MM.1S (cell line): ENCODE data around the gene MRPS26.

ENCODE experiments used
- DNase-seq: peaks from one replicate; pipeline ENCODE4 v3.0.0-alpha.2; 2015
- H2AFZ ChIP-seq: fragments of 300-600 bp; sonication (generic); 2 replicates; pipeline ENCODE4 v1.6.0; 2016; ENCODE audit warnings: antibody characterized with exemption, low read length
- H3F3A ChIP-seq: fragments of 300-600 bp; sonication (generic); 2 replicates; pipeline ENCODE4 v1.6.1; 2016; ENCODE audit warnings: mild to moderate bottlenecking, antibody characterized with exemption, low read length, moderate library complexity, mixed read lengths; ENCODE audit not compliant: insufficient read depth
- H3K27ac ChIP-seq: fragments of 300-600 bp; sonication (generic); 2 replicates; pipeline ENCODE4 v1.5.1; 2016; ENCODE audit warnings: mild to moderate bottlenecking, low read length
- H3K27me3 ChIP-seq: fragments of 300-600 bp; sonication (generic); replicated peaks from 2 replicates; pipeline ENCODE4 v1.6.0; 2016; ENCODE audit warnings: low read length; ENCODE audit not compliant: insufficient read depth
- H3K36me3 ChIP-seq: fragments of 300-600 bp; sonication (generic); replicated peaks from 2 replicates; pipeline ENCODE4 v1.6.1; 2016; ENCODE audit warnings: mild to moderate bottlenecking, low read length, mixed read lengths; ENCODE audit not compliant: insufficient read depth
- H3K4me1 ChIP-seq: fragments of 300-600 bp; sonication (generic); 2 replicates; pipeline ENCODE4 v1.6.1; 2016; ENCODE audit warnings: low read length, mixed read lengths
- H3K4me2 ChIP-seq: fragments of 300-600 bp; sonication (generic); 2 replicates; pipeline ENCODE4 v1.6.0; 2016; ENCODE audit warnings: low read depth, low read length
- H3K4me3 ChIP-seq: fragments of 300-600 bp; sonication (generic); 2 replicates; pipeline ENCODE4 v1.5.1; 2016; ENCODE audit warnings: low read length, mixed read lengths
- H3K79me2 ChIP-seq: fragments of 300-600 bp; sonication (generic); 2 replicates; pipeline ENCODE4 v1.6.1; 2016; ENCODE audit warnings: mixed run types, low read length, mixed read lengths
- H3K9ac ChIP-seq: fragments of 300-600 bp; sonication (generic); 2 replicates; pipeline ENCODE4 v1.6.1; 2016; ENCODE audit warnings: low read length, mixed read lengths
- H3K9me2 ChIP-seq: fragments of 300-600 bp; sonication (generic); replicated peaks from 2 replicates; pipeline ENCODE4 v1.6.1; 2016; ENCODE audit warnings: mild to moderate bottlenecking, low read length, mixed read lengths; ENCODE audit not compliant: insufficient read depth
- H3K9me3 ChIP-seq: fragments of 300-600 bp; sonication (generic); replicated peaks from 2 replicates; pipeline ENCODE4 v1.6.1; 2016; ENCODE audit warnings: mild to moderate bottlenecking, low read length, mixed read lengths; ENCODE audit not compliant: insufficient read depth
- H4K20me1 ChIP-seq: fragments of 300-600 bp; sonication (generic); 2 replicates; pipeline ENCODE4 v1.6.1; 2016; ENCODE audit warnings: mild to moderate bottlenecking, low read length, moderate library complexity, mixed read lengths; ENCODE audit not compliant: insufficient read depth
- EZH2 ChIP-seq: fragments of 300-600 bp; sonication (generic); optimal IDR thresholded peaks from 2 replicates; pipeline ENCODE3; 2017; ENCODE audit warnings: low read depth, mild to moderate bottlenecking, antibody characterized with exemption, low read length, mixed read lengths
- EZH2phosphoT487 ChIP-seq: fragments of 300-600 bp; sonication (generic); IDR thresholded peaks from 2 replicates; pipeline ENCODE4 v1.6.1; 2018; ENCODE audit warnings: antibody characterized with exemption, low read length
- TF ChIP-seq, protein P1 (sequence below): fragments of 300-600 bp; sonication (generic); IDR thresholded peaks from 2 replicates; pipeline ENCODE4 v1.5.1; 2016; ENCODE audit warnings: antibody characterized with exemption, low read length, mixed read lengths

The MRPS26 gene

GRCh38 chr20:3003416-3003815, 42.4 kb upstream of the MRPS26 start:
- no peak for DNase-seq
- Histone ChIP-seq H3K36me3 (peaks cover 4% of the 10 kb centered on the region; the same call in 1 of the 2 replicates), H3K4me2 (no peak overlapping the region), H4K20me1 (no peaks in the 10 kb centered on the region), H3K27me3 (no peaks in the 10 kb centered on the region), H3K4me3 (no peak overlapping the region), H3K9me2 (no peaks in the 10 kb centered on the region), H3K79me2 (no peaks in the 10 kb centered on the region), H3K27ac (no peak overlapping the region), H3K9ac (no peak overlapping the region), H3F3A (no peaks in the 10 kb centered on the region), H2AFZ (no peak overlapping the region), H3K4me1 (no peaks in the 10 kb centered on the region), H3K9me3 (no peaks in the 10 kb centered on the region)
- TF ChIP-seq, protein P1, sequence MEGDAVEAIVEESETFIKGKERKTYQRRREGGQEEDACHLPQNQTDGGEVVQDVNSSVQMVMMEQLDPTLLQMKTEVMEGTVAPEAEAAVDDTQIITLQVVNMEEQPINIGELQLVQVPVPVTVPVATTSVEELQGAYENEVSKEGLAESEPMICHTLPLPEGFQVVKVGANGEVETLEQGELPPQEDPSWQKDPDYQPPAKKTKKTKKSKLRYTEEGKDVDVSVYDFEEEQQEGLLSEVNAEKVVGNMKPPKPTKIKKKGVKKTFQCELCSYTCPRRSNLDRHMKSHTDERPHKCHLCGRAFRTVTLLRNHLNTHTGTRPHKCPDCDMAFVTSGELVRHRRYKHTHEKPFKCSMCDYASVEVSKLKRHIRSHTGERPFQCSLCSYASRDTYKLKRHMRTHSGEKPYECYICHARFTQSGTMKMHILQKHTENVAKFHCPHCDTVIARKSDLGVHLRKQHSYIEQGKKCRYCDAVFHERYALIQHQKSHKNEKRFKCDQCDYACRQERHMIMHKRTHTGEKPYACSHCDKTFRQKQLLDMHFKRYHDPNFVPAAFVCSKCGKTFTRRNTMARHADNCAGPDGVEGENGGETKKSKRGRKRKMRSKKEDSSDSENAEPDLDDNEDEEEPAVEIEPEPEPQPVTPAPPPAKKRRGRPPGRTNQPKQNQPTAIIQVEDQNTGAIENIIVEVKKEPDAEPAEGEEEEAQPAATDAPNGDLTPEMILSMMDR: no peak
- TF ChIP-seq EZH2phosphoT487: no peak
- TF ChIP-seq EZH2: no peak

DNA sequence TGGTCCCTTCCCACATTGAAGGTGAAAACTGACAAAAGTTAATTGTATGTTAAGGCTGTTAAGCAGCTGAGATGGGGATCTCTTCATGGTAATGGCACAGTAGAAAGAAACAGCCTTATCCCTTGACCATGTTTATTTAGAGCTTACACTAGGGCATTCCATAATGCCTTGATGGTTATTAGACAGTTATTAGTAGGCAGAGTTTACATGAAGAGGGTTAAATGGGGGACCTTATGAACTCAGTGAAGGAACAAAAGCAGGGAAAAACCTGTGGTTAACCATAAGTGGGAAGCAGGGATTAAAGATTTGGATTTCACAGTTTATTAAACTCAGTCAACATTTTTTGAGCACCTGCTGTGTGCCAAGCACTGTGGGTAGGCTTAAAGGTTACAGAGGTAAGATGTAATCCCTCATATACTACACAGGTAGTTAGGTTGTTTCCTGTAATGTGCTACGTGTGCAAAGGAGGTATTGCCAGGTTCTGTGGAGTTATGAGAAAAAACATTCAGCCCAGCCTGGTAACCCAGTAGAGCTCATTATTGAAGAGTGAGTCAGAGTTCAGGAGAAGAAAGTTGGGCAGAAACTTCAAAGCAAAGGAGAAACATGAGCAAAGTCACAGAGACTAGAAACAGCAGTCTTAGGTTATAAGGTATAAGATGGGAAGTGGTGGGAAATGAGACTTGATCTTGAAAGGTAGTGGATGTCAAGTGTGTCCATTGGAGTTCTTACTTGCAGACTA, 34.7 kb upstream of the MRPS26 start:
- Histone ChIP-seq H2AFZ (no peak overlapping the region), H3K4me2 (no peak overlapping the region), H3K4me3 (no peak overlapping the region), H3K4me1 (no peaks in the 10 kb centered on the region), H3F3A (no peaks in the 10 kb centered on the region), H3K9me2 (no peaks in the 10 kb centered on the region), H3K79me2 (no peaks in the 10 kb centered on the region), H4K20me1 (no peaks in the 10 kb centered on the region), H3K27ac (no peak overlapping the region), H3K36me3 (peaks cover 4% of the 10 kb centered on the region; the same call in 1 of the 2 replicates), H3K27me3 (no peaks in the 10 kb centered on the region), H3K9me3 (no peaks in the 10 kb centered on the region), H3K9ac (no peak overlapping the region)
- no peak for DNase-seq
- TF ChIP-seq, protein P1: no peak
- TF ChIP-seq EZH2 (no peak), EZH2phosphoT487 (no peak)

GRCh38 chr20:3011752-3012151, 34.1 kb upstream of the MRPS26 start:
- DNase-seq: no peak
- H3K9me2 ChIP-seq: no peaks in the 10 kb centered on the region
- no peaks in the 10 kb centered on the region for H3K9me3 ChIP-seq

More at GRCh38 chr20:3011752-3012151, 34.1 kb upstream of the MRPS26 start:
- Histone ChIP-seq H3K9ac (no peak overlapping the region), H3K36me3 (peaks cover 4% of the 10 kb centered on the region; the same call in 1 of the 2 replicates), H3K4me2 (no peak overlapping the region), H3K27ac (no peak overlapping the region), H3K4me1 (no peaks in the 10 kb centered on the region), H3K4me3 (no peak overlapping the region), H4K20me1 (no peaks in the 10 kb centered on the region), H3F3A (no peaks in the 10 kb centered on the region), H2AFZ (no peak overlapping the region), H3K79me2 (no peaks in the 10 kb centered on the region), H3K27me3 (no peaks in the 10 kb centered on the region)
- TF ChIP-seq EZH2phosphoT487 (no peak), EZH2 (no peak)
- TF ChIP-seq, protein P1: no peak
